ENCODE measurements around the gene ZC3H10. TPM values are rescaled to one million over a fixed set of nuclear protein-coding genes. Genes with fewer than 3 reads are reported as not detected.
A peak's percentile ranks its signal among the peaks of the same experiment; 100 is the strongest.

The ZC3H10 gene
- total and polyA plus RNA-seq, 2 of the 8 experiments (the other 6 are each of a cell fraction or from before 2014, with no cell fraction given) = 4.0 to 11.2 TPM

- no peaks in the 10 kb centered on the region; a peak in 1 of 7 replicates for H3K27me3 ChIP-seq (replicated peaks in 1 of 4; ENCODE audit: control insufficient read depth in 3 of 4, extremely low read depth in 1 of 4, insufficient read depth in 3 of 4, low read length in 3 of 4)
- CTCF ChIA-PET (ENCODE audit: partially characterized antibody) = interaction anchor here (1.7 kb wide), 1 partner anchor 8 kb away, joined by 4 read pairs; no protein-coding TSS in a partner anchor
- no peak overlapping the region for H2AK5ac ChIP-seq (ENCODE audit: low read depth, low read length)
- H3K4me1 ChIP-seq (replicated peaks in 1 of 4; ENCODE audit: control insufficient read depth in 3 of 4, insufficient read depth in 4 of 4, low read length in 3 of 4) = peaks cover 6 to 14% (median 9%) of the 10 kb centered on the region in 4 experiments; a peak in 6 of 7 replicates
- no peak for FAIRE-seq
- whole genome bisulfite sequencing, 2 experiments (ENCODE audit: extremely low coverage in 1 of 2, insufficient coverage in 1 of 2, insufficient read length in 1 of 2, insufficient replicate concordance in 2 of 2, low coverage in 1 of 2, low lambda C conversion rate in 2 of 2, missing lambda C conversion rate in 1 of 2) = 23% methylated on average over 8 of the region's 8 CpGs; no CpG with 5 or more reads in 1 of the 2 experiments
- H3K4me2 ChIP-seq (ENCODE audit: insufficient read depth in 1 of 2, low read depth in 2 of 2, low read length in 2 of 2) = peak overlapping the region; percentile 67 to 70
- no peak overlapping the region for H3K14ac ChIP-seq (ENCODE audit: insufficient read length)
- H3K4ac ChIP-seq (replicated peaks; ENCODE audit: insufficient read length, low read depth, low read length) = no peak overlapping the region
- no peaks in the 10 kb centered on the region for H4K20me1 ChIP-seq (replicated peaks in 1 of 2; ENCODE audit: control insufficient read depth in 1 of 2, insufficient read depth in 2 of 2, low read length in 2 of 2)
- H2BK5ac ChIP-seq (ENCODE audit: low read depth, low read length) = no peak overlapping the region
- peak overlapping the region; percentile 46 to 75 (median 58) for H3K9ac ChIP-seq (replicated peaks in 1 of 4; ENCODE audit: extremely low read depth in 1 of 4, low read depth in 3 of 4, low read length in 3 of 4)
- H3K79me1 ChIP-seq (ENCODE audit: low read depth, low read length) = 0 out of 2 replicates have a peak, but pooled peaks cover 2% of the 10 kb centered on the region
- no peak overlapping the region for H2BK15ac ChIP-seq (ENCODE audit: low read length)
- H3K23me2 ChIP-seq (ENCODE audit: low read depth, low read length) = peaks cover 10% of the 10 kb centered on the region
- no peak overlapping the region for H2AFZ ChIP-seq (ENCODE audit: low read length)
- H4K5ac ChIP-seq (ENCODE audit: insufficient read length, low read depth, low read length) = peak overlapping the region; percentile 26
- H2BK20ac ChIP-seq (ENCODE audit: low read length) = no peak overlapping the region
- no peak overlapping the region for H3K27ac ChIP-seq (ENCODE audit: low read depth, low read length)
- H3K56ac ChIP-seq (replicated peaks; ENCODE audit: insufficient read length, low read depth, low read length) = no peak overlapping the region
- peak overlapping the region; percentile 69 for H4K91ac ChIP-seq (replicated peaks; ENCODE audit: insufficient read length, low read length)
- peak overlapping the region; percentile 66 to 84 (median 82) for H3K4me3 ChIP-seq (ENCODE audit: extremely low read depth in 1 of 4, insufficient read depth in 2 of 4, low read depth in 3 of 4, low read length in 4 of 4)
- peak overlapping the region; percentile 15; the same call in 1 of the 2 replicates for H3K18ac ChIP-seq (ENCODE audit: extremely low read depth, low read length)
- peak overlapping the region; percentile 46; the same call in 1 of the 2 replicates for H4K8ac ChIP-seq (ENCODE audit: extremely low read depth, insufficient read depth, low read length)
- H2BK12ac ChIP-seq (ENCODE audit: low read depth, low read length) = no peak overlapping the region
- no peak for DNase-seq (ENCODE audit: low read depth in 1 of 2, low spot score in 2 of 2)
- H3K79me2 ChIP-seq (ENCODE audit: control insufficient read depth in 1 of 2, insufficient read depth in 2 of 2, low read length in 2 of 2) = peaks cover 0 to 6% of the 10 kb centered on the region in 2 experiments; a peak in 1 of 4 replicates
- H3K36me3 ChIP-seq (ENCODE audit: control insufficient read depth in 2 of 4, insufficient read depth in 4 of 4, low read length in 3 of 4) = peaks cover 3 to 13% (median 4%) of the 10 kb centered on the region in 4 experiments; a peak in 6 of 8 replicates
- H2BK120ac ChIP-seq (replicated peaks; ENCODE audit: low read depth, low read length) = no peak overlapping the region
- no peaks in the 10 kb centered on the region for H3K9me3 ChIP-seq (ENCODE audit: insufficient read depth in 2 of 2, low read depth in 1 of 2, low read length in 1 of 2)
- POLR2A ChIA-PET (ENCODE audit: partially characterized antibody) = interaction anchor here (1.4 to 15.6 kb wide), 6 partner anchors 10 to 108 kb away, joined by 3 to 656 read pairs (median 29); partner anchors contain the start of genes RNF41, RPL41, SMARCC2 and ZC3H10
- H3K23ac ChIP-seq (ENCODE audit: insufficient read length) = no peak overlapping the region
- TF ChIP-seq SAP30 (IDR thresholded peaks at IDR 0.05; ENCODE audit: insufficient read depth, insufficient replicate concordance, low read length) (no peak), RXRA (IDR thresholded peaks at IDR 0.05; ENCODE audit: insufficient read depth, low read depth, low read length) (no peak), JUN (IDR thresholded peaks at IDR 0.05; ENCODE audit: low read depth, low read length) (no peak), JUND (IDR thresholded peaks at IDR 0.05; ENCODE audit: low read length) (no peak), EP300 (IDR thresholded peaks at IDR 0.05; ENCODE audit: borderline replicate concordance in 1 of 2, low read depth in 2 of 2, low read length in 2 of 2) (no peak), CHD2 (IDR thresholded peaks at IDR 0.05; ENCODE audit: low read length) (no peak), BACH1 (IDR thresholded peaks at IDR 0.05; ENCODE audit: low read length) (no peak), CEBPB (IDR thresholded peaks at IDR 0.05; ENCODE audit: low read depth, low read length) (no peak), EGR1 (IDR thresholded peaks at IDR 0.05; ENCODE audit: borderline replicate concordance, low read depth, low read length) (no peak), CREB1 (IDR thresholded peaks at IDR 0.05) (no peak), YY1 (IDR thresholded peaks at IDR 0.05; ENCODE audit: low read depth, low read length) (no peak), PHF8 (conservative IDR thresholded peaks at IDR 0.05; ENCODE audit: low read depth, low read length) (no peak)
Observed at GRCh38 chr12:56152756-56153677, 35.0 kb downstream of the ZC3H10 start.

Data from H1 (cell line).